Activated CD4-positive, CD25-positive, alpha-beta regulatory T cell treated with anti-CD3 and anti-CD28 coated beads, Interleukin-2, amount 50 U/mL, for 16 hours (primary cell): Measurements from ENCODE around the gene LCK.

Experiments used
- DNase-seq: peaks from one replicate; pipeline ENCODE4 v3.0.0-alpha.2; 2020; ENCODE audit warnings: low read depth, low spot score

The LCK gene

DNA sequence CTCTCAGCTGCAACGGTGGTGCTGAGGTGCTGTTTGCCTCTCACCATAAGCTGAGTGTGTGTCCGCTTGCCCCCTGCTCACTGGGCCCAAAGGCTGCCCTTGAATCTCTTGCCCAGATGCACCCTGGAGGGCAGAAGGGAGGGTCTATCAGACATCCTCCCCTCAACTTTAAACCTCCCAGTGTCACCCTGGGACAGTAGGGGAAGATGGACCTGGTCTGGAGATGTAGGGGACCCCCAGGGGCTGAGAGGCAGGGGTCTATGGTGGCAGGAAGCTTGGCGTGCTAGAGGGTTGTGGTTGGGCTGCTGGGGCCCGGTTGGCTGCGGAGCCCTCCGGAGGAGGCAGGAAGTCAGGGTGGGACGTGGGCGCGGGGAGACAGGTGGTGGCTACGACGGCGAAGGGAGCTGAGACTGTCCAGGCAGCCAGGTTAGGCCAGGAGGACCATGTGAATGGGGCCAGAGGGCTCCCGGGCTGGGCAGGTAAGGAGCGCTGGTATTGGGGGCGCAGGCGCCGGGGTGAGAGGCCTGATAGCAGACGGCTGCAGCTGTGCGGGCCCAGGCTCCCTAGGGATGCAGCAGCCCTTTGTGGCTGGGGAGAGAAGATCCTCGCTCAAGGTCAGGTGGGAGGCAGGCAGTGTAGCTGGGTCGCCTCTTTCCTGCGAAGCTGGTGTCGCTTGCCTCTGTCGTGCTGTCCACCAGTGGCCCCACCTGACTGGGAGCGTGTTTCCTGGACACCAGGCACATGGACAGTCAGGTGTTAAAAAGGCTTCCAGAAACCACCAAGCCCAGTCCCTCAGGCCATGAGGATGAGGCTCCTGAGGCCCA is at the start of gene LCK:
Gene LCK (plus strand): TSS at position 373 of the 824 bp plus-strand sequence. CDS start 23,065 bp downstream, outside the sequence.
- no peak for DNase-seq

DNA sequence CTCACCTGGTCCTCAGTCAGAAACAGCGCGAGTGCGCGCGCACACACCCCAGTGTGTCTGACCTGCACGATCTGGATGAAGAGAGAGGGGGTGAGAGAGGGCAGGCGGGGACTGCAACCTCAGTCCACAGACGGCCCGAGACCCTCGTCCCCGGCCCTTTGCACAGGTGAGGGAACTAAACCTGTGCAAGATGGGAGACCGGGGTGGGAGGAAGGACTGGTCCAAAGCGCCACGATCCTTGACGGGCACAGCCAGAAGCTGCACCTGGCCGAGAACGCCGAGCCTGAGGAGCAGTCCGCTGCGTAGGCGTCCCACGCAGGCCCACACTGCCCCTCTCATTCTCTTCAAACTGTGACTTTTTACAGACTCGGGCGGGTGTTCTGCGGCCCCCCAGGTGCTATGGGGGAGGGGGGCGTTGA is 46.1 kb upstream of the LCK start:
- DNase-seq: no peak

DNA sequence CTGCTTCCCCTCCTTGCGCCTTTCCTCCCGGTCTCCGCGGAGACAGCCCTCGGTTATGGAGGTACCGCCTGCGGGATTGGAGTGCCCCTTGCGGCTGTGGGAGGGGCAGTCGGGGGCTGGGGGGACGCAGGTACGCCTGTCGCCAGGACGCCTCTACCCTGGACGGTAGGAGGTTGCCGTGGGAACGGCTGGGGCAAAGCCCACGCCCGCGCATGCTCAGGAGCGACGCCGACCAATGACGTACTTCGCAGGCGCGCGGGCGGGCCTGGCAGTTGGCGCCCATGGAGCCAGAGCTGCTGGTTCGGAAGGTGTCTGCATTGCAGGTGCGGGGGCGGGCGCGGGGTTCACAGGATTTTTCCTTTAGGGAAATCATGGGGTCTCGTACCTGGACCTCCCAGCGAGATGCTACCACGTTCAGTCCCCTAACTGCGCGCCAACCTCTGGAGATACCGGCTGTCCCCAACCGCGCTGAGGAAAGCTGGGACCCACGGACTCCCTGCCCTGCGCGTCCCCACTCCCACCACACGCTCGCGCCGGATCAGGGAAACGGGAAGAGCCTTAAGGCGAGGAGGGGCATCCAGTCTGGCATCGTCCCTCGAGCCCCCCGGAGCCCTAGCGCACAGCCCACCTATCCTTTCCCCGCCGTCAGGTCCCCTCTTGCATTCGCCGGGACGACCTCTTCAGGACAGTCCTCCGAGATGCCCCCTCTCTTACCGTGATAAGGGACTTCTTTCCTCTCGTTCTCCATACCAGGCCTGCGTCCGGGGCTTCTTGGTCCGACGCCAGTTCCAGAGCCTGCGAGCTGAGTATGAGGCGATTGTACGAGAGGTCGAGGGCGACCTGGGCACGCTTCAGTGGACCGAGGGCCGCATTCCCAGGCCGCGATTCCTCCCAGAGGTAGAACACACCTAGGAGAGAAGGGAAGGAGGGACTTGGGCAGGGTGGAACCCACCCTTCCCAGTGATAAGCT is 45.4 kb upstream of the LCK start, which contains the start of gene IQCC:
Gene IQCC (plus strand): TSS at position 271 of the 970 bp plus-strand sequence. CDS start 11 bp downstream, at position 282.
- peak; percentile 66 for DNase-seq

DNA sequence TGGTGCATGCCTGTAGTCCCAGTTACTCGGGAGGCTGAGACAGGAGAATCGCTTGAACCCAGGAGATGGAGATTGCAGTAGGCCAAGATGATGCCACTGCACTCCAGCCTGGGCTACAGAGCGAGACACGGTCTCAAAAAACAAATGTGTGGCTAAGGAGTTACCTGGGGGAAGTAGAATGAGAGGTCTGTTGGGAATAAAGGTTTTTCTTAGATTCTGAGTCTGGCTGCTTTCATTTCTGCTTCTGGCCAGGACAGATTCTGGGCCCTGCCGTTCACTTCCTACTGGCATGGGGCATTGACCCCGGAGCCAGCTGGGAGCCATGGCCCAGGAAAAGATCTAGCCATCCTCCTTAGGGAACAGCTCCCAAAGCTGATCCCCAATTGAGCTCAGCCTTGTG is 42.6 kb upstream of the LCK start:
- no peak for DNase-seq

DNA sequence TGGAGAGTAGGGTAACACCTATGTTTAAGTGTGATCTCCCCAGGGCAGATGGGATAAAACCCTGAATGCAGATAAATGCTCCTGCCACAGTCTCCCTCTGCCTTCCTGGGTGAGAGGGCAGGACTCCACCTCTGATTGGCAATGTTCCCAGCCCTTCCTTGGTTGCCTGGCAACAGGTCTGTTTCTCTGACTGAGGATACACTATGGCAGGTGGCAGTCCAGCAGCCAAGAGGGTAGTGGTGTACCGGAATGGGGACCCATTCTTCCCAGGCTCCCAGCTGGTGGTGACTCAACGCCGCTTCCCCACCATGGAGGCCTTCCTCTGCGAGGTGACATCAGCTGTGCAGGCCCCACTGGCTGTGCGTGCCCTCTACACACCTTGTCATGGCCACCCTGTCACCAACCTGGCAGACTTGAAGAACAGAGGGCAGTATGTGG is 42.2 kb upstream of the LCK start, which contains the start of gene DCDC2B:
Gene DCDC2B (plus strand): TSS at position 199 of the 438 bp plus-strand sequence. CDS start 5 bp downstream, at position 204.
- DNase-seq: no peak

DNA sequence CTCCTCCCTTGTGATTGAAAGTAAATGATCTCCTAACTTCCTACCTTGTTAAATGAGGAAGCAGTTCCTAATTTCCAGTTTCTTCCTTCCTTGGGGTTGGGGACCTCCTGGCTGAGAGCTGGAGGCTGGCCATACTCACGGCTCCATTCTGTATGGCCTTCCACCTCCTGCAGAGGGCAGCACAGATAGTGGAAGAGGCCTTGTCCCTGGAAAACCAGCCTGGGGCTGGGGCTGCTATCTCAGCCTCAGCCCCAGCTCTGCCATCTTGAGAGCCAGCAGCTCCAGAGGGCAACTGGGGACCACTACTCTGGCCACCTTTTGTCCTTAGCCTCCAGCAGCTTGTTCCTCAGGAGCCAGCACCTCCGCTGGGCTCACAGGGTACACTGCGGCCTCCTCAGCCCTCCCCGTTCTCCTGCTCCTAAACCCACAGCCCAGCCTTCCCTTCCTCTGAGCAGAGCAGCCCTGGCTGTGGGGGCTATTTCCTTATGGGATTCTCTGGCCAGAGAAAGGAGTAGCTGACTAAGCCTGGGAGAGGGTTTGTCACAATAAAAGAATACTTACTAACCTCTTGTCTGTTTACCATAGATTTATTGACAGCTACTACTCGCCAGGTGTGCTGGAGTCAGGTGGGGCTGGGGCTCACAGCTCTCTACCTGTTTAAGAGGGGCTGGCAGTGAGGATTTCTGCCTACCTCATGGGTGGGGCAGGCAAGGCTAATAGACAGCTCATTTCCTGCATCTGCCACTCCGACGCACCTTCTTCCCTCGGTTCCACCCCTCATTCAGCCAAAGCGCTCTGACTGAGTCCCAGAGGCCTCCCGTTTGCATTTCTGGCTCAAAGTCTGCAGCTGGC is 35.2 kb upstream of the LCK start:
- DNase-seq: peak; percentile 28

DNA sequence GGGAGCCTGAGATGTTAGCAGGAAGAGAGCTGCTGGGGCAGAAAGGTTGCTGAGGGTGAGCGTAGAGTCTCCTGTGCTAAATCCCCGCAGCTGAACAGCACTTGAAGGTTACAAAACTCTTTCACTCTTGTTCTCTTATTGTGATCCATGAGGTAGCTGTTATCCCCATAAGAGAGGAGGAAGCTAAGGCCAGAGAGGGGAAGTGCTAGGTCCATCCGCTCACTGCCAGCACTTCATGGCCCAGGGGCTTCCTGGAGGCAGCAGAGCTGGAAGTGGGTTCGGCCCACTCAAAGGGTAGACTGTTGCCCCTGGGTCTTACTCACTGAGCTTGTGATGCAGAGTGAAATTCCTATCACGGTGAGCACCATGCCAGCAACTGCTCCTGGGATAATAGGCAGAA is 34.5 kb upstream of the LCK start:
- DNase-seq: no peak

DNA sequence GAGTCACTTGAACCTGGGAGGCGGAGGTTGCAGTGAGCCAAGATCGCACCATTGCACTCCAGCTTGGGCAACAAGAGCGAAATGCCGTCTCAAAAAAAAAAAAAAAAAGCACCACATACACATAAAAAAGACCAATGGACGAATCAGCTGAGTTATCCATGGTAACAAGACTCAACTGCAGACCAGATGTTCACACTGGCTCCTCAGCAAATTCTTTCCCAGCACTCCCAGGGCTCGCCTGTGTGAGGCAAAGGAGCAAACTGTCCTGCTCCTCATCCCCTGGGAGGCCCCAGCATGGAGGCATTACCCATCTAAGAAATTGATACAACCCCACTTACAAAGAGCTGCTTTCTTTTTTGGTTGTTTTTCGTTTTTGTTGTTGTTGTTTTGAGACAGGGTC is 32.0 kb upstream of the LCK start:
- no peak for DNase-seq

DNA sequence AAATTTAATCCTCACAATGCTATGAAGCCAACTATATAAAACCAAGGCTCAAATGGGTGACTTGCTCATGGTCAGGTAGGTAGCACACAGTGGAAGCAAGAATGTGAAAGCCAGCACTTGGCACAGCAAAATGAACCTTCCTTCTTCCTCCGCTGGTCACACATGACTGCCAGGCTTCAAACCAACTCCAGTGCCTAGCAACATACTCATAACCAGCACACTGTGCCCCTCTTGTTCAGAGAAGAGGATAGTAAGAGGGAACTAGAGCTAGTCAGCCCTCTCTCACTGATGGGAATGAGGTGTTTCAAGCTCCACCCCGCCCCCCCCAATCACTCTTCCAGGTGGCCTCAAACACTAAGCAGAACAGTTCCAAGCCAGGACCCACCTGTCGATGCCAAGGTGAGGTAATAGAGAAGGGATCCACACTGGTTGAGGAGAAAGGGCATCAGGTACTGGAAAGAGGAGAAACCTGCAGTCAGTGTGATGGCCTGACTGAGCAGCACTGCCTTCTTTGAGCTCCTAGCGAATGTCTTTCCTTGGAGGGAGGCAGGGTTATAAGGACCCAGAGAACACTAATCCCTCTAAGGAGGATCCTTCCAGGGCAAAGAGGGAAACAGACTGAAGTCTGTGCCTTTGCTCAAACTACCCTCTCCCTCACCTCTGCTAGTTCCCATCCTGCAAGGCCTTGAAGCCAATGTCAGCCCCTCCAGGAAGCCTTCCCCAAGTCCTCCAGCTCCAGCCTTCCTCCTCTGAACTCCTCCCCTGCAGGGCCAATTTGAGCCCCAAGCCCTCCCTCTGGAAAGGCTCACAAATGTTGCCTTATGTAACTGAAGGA is 30.1 kb upstream of the LCK start:
- DNase-seq: no peak

DNA sequence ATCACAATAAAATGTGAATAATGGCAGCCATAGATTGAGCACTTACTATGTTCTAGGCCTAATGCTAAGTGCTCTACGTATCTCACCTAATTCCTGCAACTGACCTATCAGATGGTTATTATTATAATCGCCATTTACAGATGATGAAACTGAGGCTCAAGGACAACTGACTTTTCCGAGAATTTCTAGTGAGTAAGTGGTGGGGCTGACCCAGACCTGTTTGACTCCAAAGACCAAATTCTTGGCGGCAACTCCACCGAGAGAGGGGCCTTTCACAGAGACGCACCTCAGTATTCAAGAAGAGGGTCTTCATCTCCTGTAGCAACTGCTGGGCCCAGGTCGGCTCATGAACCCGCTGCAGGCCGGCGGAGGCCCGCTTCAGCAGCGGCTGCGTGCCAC is 29.5 kb upstream of the LCK start:
- no peak for DNase-seq

DNA sequence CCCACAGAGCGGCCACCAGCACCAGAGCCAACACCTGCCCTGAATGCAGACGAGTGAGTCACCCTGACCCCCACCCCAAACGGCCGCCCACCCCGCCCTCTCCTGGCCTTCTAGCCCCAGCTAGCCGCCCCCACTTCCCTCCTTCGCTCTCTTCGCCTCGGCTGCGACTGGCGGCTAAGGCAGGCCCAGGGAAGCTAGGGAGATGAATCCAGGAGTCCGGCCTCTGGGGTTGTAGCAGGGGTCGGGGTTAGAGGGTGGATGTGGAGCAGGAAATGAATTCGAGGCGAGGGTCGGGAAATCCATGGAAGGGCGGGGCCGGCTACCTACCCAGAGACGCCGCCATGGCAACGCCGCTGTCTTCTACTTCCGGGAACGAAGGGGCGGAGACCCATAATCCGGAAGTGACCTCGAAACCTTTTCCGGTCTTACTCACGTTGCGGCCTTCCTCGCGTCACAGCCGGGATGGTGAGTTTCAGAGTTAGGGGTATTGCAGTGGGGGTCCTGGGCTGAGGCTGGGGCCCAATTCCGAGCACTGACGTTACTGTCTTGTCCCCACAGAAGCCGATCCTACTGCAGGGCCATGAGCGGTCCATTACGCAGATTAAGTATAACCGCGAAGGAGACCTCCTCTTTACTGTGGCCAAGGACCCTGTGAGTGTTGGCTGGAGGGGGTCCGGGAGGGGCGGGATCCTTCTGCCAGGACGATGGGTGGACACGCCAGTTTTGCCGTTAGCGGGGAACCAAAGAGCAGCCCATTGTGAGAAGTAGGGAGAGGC is 28.9 kb upstream of the LCK start, which contains the start of the genes EIF3I and TMEM234:
Gene EIF3I (plus strand): TSS at position 428 of the 776 bp plus-strand sequence. CDS start 35 bp downstream, at position 463.
Gene TMEM234 (minus strand): TSS at position 374 of the 776 bp plus-strand sequence. CDS start 31 bp downstream, at position 343.
- peak; percentile 90 for DNase-seq

DNA sequence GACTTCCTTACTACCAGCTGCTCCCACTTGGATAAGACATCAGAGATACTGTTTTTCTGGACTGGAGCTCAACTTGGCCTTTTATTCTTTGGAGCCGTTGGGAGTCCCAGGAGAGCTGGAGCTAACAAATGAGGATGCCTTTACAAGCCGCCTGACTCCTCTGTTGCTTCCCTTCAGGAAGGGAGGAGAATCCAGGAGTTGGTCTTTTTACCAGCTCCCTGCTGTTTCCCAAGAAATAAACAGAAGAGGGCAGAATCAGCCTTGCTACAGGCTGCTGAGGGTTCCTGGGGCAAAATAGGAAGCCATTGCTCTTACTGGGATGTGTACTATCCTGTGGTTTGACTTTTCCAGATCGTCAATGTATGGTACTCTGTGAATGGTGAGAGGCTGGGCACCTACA is 27.4 kb upstream of the LCK start:
- no peak for DNase-seq

DNA sequence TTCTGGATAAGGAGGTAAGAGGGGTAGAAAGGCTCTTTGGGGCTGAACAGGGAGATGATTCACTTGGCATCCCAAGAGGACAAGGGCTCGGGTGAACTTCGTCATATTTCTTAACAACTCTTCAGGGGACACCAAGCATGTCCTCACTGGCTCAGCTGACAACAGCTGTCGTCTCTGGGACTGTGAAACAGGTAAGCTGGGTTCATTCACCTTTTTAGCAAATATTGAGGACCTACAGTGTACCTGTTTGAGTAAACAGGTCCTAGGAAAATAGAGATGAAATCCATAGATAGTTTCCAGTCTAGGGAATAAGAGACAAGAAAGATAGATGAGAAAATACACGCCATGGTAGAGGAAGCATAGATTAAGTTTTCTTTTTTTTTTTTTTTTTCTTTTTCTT is 26.8 kb upstream of the LCK start:
- DNase-seq: no peak

DNA sequence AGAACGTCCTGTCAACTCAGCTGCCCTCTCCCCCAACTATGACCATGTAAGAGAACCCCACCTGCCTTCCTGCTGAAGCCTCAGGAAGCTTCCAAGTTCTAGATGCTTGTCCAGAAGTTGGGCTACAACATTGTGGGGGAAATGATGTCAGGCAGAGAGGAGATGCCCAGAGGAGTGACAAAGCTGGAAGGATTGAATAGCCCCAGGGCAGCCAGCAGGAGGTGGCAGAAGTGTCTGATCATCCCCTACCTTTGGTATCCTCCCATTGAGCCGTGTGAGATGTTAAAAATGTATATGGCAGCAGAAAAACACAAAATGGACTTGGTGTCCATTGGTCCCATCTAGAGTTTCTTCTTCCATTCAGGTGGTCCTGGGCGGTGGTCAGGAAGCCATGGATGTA is 22.3 kb upstream of the LCK start:
- no peak for DNase-seq

DNA sequence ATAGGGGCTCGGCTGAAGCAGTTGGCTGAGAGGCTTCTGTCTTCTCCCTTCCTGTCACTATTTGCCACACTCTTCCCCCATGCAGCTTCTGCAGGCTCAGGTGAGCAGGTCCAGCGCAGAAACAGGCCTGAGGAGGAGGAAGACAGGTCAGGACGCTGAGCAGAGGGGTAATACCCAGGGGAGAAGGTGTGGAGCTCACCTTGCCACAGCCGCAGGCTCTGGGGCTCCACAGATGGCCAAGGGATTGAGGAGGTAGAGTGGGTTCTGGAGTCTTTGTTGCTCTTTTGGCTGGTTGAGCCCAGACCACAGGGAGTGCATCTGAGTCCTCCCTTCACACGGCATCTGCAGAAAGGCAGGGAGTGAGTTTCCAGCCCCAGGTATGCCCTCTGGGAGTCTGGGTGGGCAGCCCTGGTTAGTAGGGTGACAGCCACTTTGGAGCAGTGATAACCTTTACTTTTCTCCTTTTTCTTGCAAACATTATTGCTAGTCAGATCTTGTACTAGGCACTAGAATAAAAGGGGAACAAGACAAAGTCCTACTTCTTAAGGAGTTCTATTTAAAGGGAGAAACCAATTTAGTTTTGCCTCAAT is 19.1 kb upstream of the LCK start:
- DNase-seq: no peak

DNA sequence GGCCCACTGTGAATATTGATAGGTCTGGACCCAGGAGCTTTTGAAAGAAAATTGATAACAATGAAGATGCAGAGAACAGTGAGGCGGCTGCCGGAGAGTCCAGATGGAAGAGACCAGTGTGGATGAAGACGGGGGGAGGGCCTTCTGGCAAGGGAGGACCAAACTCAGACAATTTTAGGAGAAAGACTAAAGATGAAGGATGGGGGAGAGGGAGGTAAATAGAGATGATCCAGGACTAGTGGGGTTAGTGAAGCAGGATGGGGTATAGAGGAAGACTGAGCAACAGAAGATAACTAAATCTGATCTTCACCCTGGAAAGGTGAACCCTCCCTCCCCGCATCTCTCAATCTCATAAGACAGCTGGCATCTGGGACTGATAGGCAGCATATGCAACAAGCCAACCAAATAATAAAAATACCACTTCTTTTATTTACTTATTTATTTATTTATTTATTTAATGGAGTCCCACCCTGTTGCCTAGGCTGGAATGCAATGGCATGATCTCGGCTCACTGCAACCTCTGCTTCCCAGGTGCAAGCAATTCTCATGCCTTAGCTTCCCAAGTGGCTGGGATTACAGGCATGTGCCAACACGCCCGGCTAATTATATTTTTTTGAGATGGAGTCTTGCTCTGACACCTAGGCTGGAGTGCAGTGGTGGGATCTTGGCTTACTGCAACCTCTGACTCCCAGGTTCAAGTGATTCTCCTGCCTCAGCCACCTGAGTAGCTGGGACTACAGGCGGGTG is 18.3 kb upstream of the LCK start:
- DNase-seq: no peak

DNA sequence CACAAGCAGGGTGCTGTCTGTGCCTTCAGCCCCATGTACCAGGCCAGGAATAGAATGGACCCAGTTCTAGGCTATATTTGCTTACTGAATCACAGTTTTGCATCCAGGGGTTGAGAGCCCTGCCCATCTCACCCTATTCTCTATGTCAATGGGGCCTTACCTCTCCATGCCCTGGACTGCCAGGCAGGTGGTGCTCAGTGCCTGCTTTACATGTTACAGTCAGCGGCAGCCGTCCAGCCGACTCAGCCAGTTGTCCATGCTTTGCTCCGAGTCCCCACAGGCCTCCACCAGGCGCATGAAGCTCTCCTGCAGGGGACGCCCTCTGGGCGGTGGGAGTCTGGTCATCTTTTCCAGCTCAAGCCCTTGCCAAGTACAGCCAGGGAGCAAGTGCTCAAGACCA is 16.3 kb upstream of the LCK start:
- DNase-seq: no peak

DNA sequence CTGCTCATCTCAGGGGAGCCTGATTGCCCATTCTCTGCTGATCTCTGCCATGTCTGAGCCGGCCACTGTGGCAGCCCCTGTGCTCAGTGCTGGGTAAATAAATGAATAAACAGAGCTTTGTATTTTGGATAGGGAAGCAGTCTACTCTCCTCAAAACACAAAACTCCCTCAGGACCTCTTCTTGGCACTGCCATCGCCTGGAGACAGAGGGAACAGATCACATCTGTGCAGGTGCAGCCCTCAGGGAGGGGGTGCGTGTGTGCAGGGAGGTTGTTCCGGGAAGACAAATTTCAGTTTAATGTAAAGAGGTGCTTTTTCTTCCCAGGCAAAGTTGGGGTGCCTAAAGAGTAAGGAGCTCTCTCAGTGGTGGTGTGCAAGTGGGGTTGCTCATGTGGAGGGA is 11.7 kb upstream of the LCK start:
- DNase-seq: no peak
